ENCODE data around the gene HKDC1. TPM values are rescaled to one million over a fixed set of nuclear protein-coding genes. Genes with fewer than 3 reads are reported as not detected.

Gene HKDC1, protein sequence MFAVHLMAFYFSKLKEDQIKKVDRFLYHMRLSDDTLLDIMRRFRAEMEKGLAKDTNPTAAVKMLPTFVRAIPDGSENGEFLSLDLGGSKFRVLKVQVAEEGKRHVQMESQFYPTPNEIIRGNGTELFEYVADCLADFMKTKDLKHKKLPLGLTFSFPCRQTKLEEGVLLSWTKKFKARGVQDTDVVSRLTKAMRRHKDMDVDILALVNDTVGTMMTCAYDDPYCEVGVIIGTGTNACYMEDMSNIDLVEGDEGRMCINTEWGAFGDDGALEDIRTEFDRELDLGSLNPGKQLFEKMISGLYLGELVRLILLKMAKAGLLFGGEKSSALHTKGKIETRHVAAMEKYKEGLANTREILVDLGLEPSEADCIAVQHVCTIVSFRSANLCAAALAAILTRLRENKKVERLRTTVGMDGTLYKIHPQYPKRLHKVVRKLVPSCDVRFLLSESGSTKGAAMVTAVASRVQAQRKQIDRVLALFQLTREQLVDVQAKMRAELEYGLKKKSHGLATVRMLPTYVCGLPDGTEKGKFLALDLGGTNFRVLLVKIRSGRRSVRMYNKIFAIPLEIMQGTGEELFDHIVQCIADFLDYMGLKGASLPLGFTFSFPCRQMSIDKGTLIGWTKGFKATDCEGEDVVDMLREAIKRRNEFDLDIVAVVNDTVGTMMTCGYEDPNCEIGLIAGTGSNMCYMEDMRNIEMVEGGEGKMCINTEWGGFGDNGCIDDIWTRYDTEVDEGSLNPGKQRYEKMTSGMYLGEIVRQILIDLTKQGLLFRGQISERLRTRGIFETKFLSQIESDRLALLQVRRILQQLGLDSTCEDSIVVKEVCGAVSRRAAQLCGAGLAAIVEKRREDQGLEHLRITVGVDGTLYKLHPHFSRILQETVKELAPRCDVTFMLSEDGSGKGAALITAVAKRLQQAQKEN
- total RNA-seq (not detected in 2 replicates), polyA plus RNA-seq (0.01 and 0.10 TPM in 2 replicates), polyA minus RNA-seq (0.14 TPM in 1 of 2 replicates, not detected in the other)
- 0.05 TPM for total RNA-seq (2013)

DNA sequence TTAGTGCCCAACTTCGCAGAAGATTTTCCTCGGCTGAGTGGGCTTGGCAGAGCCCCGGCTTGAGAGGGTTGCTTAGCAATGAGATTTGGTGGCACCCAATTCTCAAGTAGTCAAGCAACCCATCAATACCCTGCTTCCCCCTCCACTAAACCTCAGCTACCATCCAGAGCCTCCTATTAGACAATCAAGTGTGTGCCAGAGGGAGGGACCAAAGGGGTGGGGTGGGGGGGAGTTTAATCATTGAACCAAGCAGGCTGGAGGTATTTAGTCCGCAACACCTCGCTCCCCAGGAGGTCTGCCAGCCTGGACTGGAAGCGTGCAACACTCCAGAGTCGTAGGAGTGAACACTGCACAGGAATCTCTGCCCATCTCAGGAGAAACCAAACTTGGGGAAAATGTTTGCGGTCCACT, at the start of gene HKDC1:
Gene HKDC1 (plus strand): TSS at position 292 of the 411 bp plus-strand sequence. CDS start 104 bp downstream, at position 396.
- Histone ChIP-seq H3K27ac (ENCODE audit: low read length in 2 of 2) (no peak within 1 kb of the TSS), H3K4me3 (ENCODE audit: control extremely low read depth in 1 of 5, extremely low read depth in 1 of 5, insufficient read depth in 1 of 5, low read depth in 2 of 5, low read length in 4 of 5) (no peak within 1 kb of the TSS), H3K79me2 (ENCODE audit: control insufficient read depth, insufficient read depth, low read length) (no peaks in the 10 kb centered on the region), H3K27me3 (replicated peaks in 1 of 4; ENCODE audit: control extremely low read depth in 1 of 4, control insufficient read depth in 3 of 4, insufficient read depth in 4 of 4, low read length in 3 of 4) (no peaks in the 10 kb centered on the region), H3K36me3 (replicated peaks in 1 of 2; ENCODE audit: control extremely low read depth in 1 of 2, control insufficient read depth in 1 of 2, extremely low read depth in 1 of 2, insufficient read depth in 2 of 2, low read length in 1 of 2) (no peaks in the 10 kb centered on the region), H2AFZ (ENCODE audit: insufficient read depth, low read depth, low read length, poor library complexity, severe bottlenecking) (no peak within 1 kb of the TSS), H3K4me1 (ENCODE audit: control insufficient read depth in 2 of 2, insufficient read depth in 2 of 2, low read length in 2 of 2) (peaks cover 16 to 19% of the 10 kb centered on the region in 2 donors), H4K20me1 (ENCODE audit: control insufficient read depth, insufficient read depth, low read length, poor library complexity, severe bottlenecking) (no peaks in the 10 kb centered on the region), H3K9me3 (ENCODE audit: control extremely low read depth in 1 of 3, control insufficient read depth in 2 of 3, insufficient read depth in 1 of 3, low read length in 2 of 3) (no peaks in the 10 kb centered on the region), H3K4me2 (replicated peaks; ENCODE audit: low read depth, low read length, poor library complexity, severe bottlenecking) (no peak within 1 kb of the TSS), H3K9ac (ENCODE audit: low read length) (no peak within 1 kb of the TSS)
- TF ChIP-seq, protein P1, sequence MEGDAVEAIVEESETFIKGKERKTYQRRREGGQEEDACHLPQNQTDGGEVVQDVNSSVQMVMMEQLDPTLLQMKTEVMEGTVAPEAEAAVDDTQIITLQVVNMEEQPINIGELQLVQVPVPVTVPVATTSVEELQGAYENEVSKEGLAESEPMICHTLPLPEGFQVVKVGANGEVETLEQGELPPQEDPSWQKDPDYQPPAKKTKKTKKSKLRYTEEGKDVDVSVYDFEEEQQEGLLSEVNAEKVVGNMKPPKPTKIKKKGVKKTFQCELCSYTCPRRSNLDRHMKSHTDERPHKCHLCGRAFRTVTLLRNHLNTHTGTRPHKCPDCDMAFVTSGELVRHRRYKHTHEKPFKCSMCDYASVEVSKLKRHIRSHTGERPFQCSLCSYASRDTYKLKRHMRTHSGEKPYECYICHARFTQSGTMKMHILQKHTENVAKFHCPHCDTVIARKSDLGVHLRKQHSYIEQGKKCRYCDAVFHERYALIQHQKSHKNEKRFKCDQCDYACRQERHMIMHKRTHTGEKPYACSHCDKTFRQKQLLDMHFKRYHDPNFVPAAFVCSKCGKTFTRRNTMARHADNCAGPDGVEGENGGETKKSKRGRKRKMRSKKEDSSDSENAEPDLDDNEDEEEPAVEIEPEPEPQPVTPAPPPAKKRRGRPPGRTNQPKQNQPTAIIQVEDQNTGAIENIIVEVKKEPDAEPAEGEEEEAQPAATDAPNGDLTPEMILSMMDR (IDR thresholded peaks at IDR 0.05) = no peak
- TF ChIP-seq EZH2 (IDR thresholded peaks at IDR 0.05; ENCODE audit: borderline replicate concordance, insufficient read depth, low read depth, low read length, poor library complexity, severe bottlenecking) = no peak
- Mint-ChIP-seq H3K4me1 (peaks cover 23% of the 10 kb centered on the region), H3K9me3 (ENCODE audit: insufficient read depth) (no peaks in the 10 kb centered on the region), H3K4me3 (no peak within 1 kb of the TSS), H3K27me3 (peaks cover 12% of the 10 kb centered on the region), H3K27ac (no peak within 1 kb of the TSS)
- DNase-seq (no peak), ATAC-seq (ENCODE audit: low read depth) (no peak)
- POLR2A ChIA-PET = no interaction called here
- WGBS (ENCODE audit: insufficient coverage) = 94% methylated on average over 6 of the region's 8 CpGs
- intact Hi-C loops (cut with micrococcal nuclease) = loop anchor here (5.0 kb wide), 1 partner anchor 98 kb away; the partner anchor contains the start of gene VPS26A
- CTCF ChIA-PET = interaction anchor here (0.8 to 1.4 kb wide), 2 partner anchors 9 to 11 kb away, joined by 3 read pairs; no protein-coding TSS in a partner anchor
